ENCODE measurements around the gene LCE3E. TPM values are rescaled to one million over a fixed set of nuclear protein-coding genes. Genes with fewer than 3 reads are reported as not detected.
A peak's percentile ranks its signal among the peaks of the same experiment; 100 is the strongest.
"Not testable (repeated sequence)": the region's sequence is repeated elsewhere in the genome, so short reads cannot be mapped to it uniquely, and the experiment has no call there.

The LCE3E gene
- total RNA-seq: not detected

- Mint-ChIP-seq H3K36me3 (no peaks in the 10 kb centered on the region), H3K9me3 (ENCODE audit: low read depth) (no peaks in the 10 kb centered on the region), H3K27ac (no peak within 1 kb of the TSS), H3K27me3 (peaks cover 23% of the 10 kb centered on the region), H3K4me3 (no peak within 1 kb of the TSS), H3K4me1 (peaks cover 8% of the 10 kb centered on the region)
- no peak for ATAC-seq
- CTCF ChIA-PET: no interaction called here
- DNase-seq: no peak
Measured at GRCh38 chr1:152566681-152567080, at the start of gene LCE3E. Gene LCE3E, minus strand, starts transcription at chr1:152566780. Its CDS starts 572 bp downstream, at chr1:152566208.

GRCh38 chr1:152613511-152613910, 46.9 kb upstream of the LCE3E start, which contains the start of gene LCE3B:
Gene LCE3B, plus strand, starts transcription at chr1:152613811. Its CDS starts 0 bp downstream, at chr1:152613811.
- H3K27me3 Mint-ChIP-seq: no peaks in the 10 kb centered on the region
- no peaks in the 10 kb centered on the region for H3K36me3 Mint-ChIP-seq
- H3K27ac Mint-ChIP-seq: no peak within 1 kb of the TSS
- no peak within 1 kb of the TSS for H3K4me3 Mint-ChIP-seq
- H3K9me3 Mint-ChIP-seq (ENCODE audit: low read depth): peaks cover 2% of the 10 kb centered on the region
- DNase-seq (no peak), ATAC-seq (no peak)
- CTCF ChIA-PET: no interaction called here
- no peaks in the 10 kb centered on the region for H3K4me1 Mint-ChIP-seq

GRCh38 chr1:152599934-152600333, 33.4 kb upstream of the LCE3E start, which contains the start of gene LCE3C:
Gene LCE3C, plus strand, starts transcription at chr1:152600234. Its CDS starts 498 bp downstream, at chr1:152600732.
- DNase-seq: no peak
- Mint-ChIP-seq H3K4me3 (no peak within 1 kb of the TSS), H3K4me1 (no peaks in the 10 kb centered on the region), H3K27ac (no peak within 1 kb of the TSS), H3K27me3 (peaks cover 3% of the 10 kb centered on the region), H3K36me3 (no peaks in the 10 kb centered on the region), H3K9me3 (ENCODE audit: low read depth) (no peaks in the 10 kb centered on the region)
- ATAC-seq: no peak
- CTCF ChIA-PET: no interaction called here

- Mint-ChIP-seq H3K36me3 (no peaks in the 10 kb centered on the region), H3K9me3 (ENCODE audit: low read depth) (no peaks in the 10 kb centered on the region), H3K4me1 (no peaks in the 10 kb centered on the region), H3K4me3 (no peak overlapping the region), H3K27me3 (peaks cover 2% of the 10 kb centered on the region), H3K27ac (no peak overlapping the region)
- CTCF ChIA-PET: no interaction called here
- no peak for ATAC-seq
- DNase-seq: no peak
Measured at GRCh38 chr1:152596986-152597385, 30.4 kb upstream of the LCE3E start.

- ATAC-seq (no peak), DNase-seq (no peak)
- H3K27ac Mint-ChIP-seq: no peak overlapping the region
- CTCF ChIA-PET: no interaction called here
- H3K4me3 Mint-ChIP-seq: no peak overlapping the region
- H3K36me3 Mint-ChIP-seq: no peaks in the 10 kb centered on the region
- no peaks in the 10 kb centered on the region for H3K9me3 Mint-ChIP-seq (ENCODE audit: low read depth)
- H3K27me3 Mint-ChIP-seq: peaks cover 20% of the 10 kb centered on the region
- no peaks in the 10 kb centered on the region for H3K4me1 Mint-ChIP-seq
Measured at GRCh38 chr1:152585586-152585985, 19.0 kb upstream of the LCE3E start.

GRCh38 chr1:152582647-152583046, 16.1 kb upstream of the LCE3E start:
- Mint-ChIP-seq H3K27me3 (peaks cover 34% of the 10 kb centered on the region), H3K9me3 (ENCODE audit: low read depth) (no peaks in the 10 kb centered on the region), H3K36me3 (no peaks in the 10 kb centered on the region), H3K27ac (no peak overlapping the region), H3K4me3 (no peak overlapping the region), H3K4me1 (peaks cover 15% of the 10 kb centered on the region)
- ATAC-seq: no peak
- no peak for DNase-seq
- CTCF ChIA-PET: no interaction called here

- H3K27ac Mint-ChIP-seq: no peak within 1 kb of the TSS
- H3K4me1 Mint-ChIP-seq: peaks cover 26% of the 10 kb centered on the region
- H3K27me3 Mint-ChIP-seq: peaks cover 33% of the 10 kb centered on the region
- H3K36me3 Mint-ChIP-seq: peaks cover 2% of the 10 kb centered on the region
- no peak for DNase-seq
- H3K4me3 Mint-ChIP-seq: no peak within 1 kb of the TSS
- no peak for ATAC-seq
- CTCF ChIA-PET: no interaction called here
- H3K9me3 Mint-ChIP-seq (ENCODE audit: low read depth): no peaks in the 10 kb centered on the region
Measured at GRCh38 chr1:152580433-152580832, 13.9 kb upstream of the LCE3E start, which contains the start of gene LCE3D. Gene LCE3D, minus strand, starts transcription at chr1:152580516. Its CDS starts 580 bp downstream, at chr1:152579936.

GRCh38 chr1:152579526-152579925, 12.9 kb upstream of the LCE3E start:
- DNase-seq; H3K27ac Mint-ChIP-seq; H3K36me3 Mint-ChIP-seq; ATAC-seq; H3K4me3 Mint-ChIP-seq; H3K9me3 Mint-ChIP-seq (ENCODE audit: low read depth): not testable (repeated sequence)
- peaks cover 26% of the 10 kb centered on the region for H3K4me1 Mint-ChIP-seq
- CTCF ChIA-PET: interaction anchor here (1.4 to 2.7 kb wide), 2 partner anchors 44 to 397 kb away, joined by 3 to 8 read pairs; partner anchors contain the start of gene LCE3A
- peaks cover 39% of the 10 kb centered on the region for H3K27me3 Mint-ChIP-seq

- Mint-ChIP-seq H3K36me3 (peaks cover 2% of the 10 kb centered on the region), H3K27me3 (peaks cover 45% of the 10 kb centered on the region), H3K4me3 (no peak overlapping the region), H3K27ac (no peak overlapping the region), H3K4me1 (peaks cover 26% of the 10 kb centered on the region), H3K9me3 (ENCODE audit: low read depth) (no peaks in the 10 kb centered on the region)
- CTCF ChIA-PET: interaction anchor here (2.7 kb wide), 1 partner anchor 46 kb away, joined by 8 read pairs; the partner anchor contains the start of gene LCE3A
- DNase-seq (peak; percentile 70), ATAC-seq (peak; percentile 91)
Measured at GRCh38 chr1:152577168-152577567, 10.6 kb upstream of the LCE3E start.

GRCh38 chr1:152565535-152566215, 905 bp downstream of the LCE3E start:
- no peaks in the 10 kb centered on the region for H3K36me3 Mint-ChIP-seq
- no peak overlapping the region for H3K4me3 Mint-ChIP-seq
- peaks cover 8% of the 10 kb centered on the region for H3K4me1 Mint-ChIP-seq
- DNase-seq (no peak), ATAC-seq (no peak)
- no peaks in the 10 kb centered on the region for H3K9me3 Mint-ChIP-seq (ENCODE audit: low read depth)
- H3K27ac Mint-ChIP-seq: no peak overlapping the region
- CTCF ChIA-PET: no interaction called here
- peaks cover 19% of the 10 kb centered on the region for H3K27me3 Mint-ChIP-seq

GRCh38 chr1:152565115-152565514, 1.5 kb downstream of the LCE3E start:
- no peaks in the 10 kb centered on the region for H3K36me3 Mint-ChIP-seq
- H3K9me3 Mint-ChIP-seq (ENCODE audit: low read depth): no peaks in the 10 kb centered on the region
- CTCF ChIA-PET: no interaction called here
- peaks cover 8% of the 10 kb centered on the region for H3K4me1 Mint-ChIP-seq
- no peak overlapping the region for H3K27ac Mint-ChIP-seq
- ATAC-seq: no peak
- no peak for DNase-seq
- no peak overlapping the region for H3K4me3 Mint-ChIP-seq
- H3K27me3 Mint-ChIP-seq: peaks cover 17% of the 10 kb centered on the region

GRCh38 chr1:152548358-152548757, 18.2 kb downstream of the LCE3E start:
- H3K4me3 Mint-ChIP-seq; H3K36me3 Mint-ChIP-seq; H3K27ac Mint-ChIP-seq; H3K9me3 Mint-ChIP-seq (ENCODE audit: low read depth); H3K27me3 Mint-ChIP-seq; ATAC-seq; DNase-seq; CTCF ChIA-PET; H3K4me1 Mint-ChIP-seq: not testable (repeated sequence)

- no peak for DNase-seq
- Mint-ChIP-seq H3K4me3 (no peak overlapping the region), H3K36me3 (no peaks in the 10 kb centered on the region), H3K27ac (no peak overlapping the region), H3K4me1 (no peaks in the 10 kb centered on the region), H3K9me3 (ENCODE audit: low read depth) (no peaks in the 10 kb centered on the region), H3K27me3 (peaks cover 4% of the 10 kb centered on the region)
- no peak for ATAC-seq
- CTCF ChIA-PET: no interaction called here
Measured at GRCh38 chr1:152546704-152547103, 19.9 kb downstream of the LCE3E start.

GRCh38 chr1:152543820-152544219, 22.8 kb downstream of the LCE3E start:
- CTCF ChIA-PET: no interaction called here
- no peak overlapping the region for H3K27ac Mint-ChIP-seq
- DNase-seq: no peak

More at GRCh38 chr1:152543820-152544219, 22.8 kb downstream of the LCE3E start:
- Mint-ChIP-seq H3K9me3 (ENCODE audit: low read depth) (no peaks in the 10 kb centered on the region), H3K4me3 (no peak overlapping the region), H3K36me3 (no peaks in the 10 kb centered on the region), H3K4me1 (no peaks in the 10 kb centered on the region), H3K27me3 (peaks cover 11% of the 10 kb centered on the region)
- ATAC-seq: no peak
